ENCODE results near the gene DCLRE1C.
"Not testable (repeated sequence)": the region's sequence is repeated elsewhere in the genome, so short reads cannot be mapped to it uniquely, and the experiment has no call there.

Gene DCLRE1C

GRCh38 chr10:14916600-14916999 lies 37.3 kb downstream of the DCLRE1C start:
- no peak overlapping the region for H3K4me3 ChIP-seq (ENCODE audit: low read length)
- DNase-seq (ENCODE audit: low read depth) = no peak
- no peak for TF ChIP-seq CTCF (conservative IDR thresholded peaks at IDR 0.05; ENCODE audit: low read length)

DNA sequence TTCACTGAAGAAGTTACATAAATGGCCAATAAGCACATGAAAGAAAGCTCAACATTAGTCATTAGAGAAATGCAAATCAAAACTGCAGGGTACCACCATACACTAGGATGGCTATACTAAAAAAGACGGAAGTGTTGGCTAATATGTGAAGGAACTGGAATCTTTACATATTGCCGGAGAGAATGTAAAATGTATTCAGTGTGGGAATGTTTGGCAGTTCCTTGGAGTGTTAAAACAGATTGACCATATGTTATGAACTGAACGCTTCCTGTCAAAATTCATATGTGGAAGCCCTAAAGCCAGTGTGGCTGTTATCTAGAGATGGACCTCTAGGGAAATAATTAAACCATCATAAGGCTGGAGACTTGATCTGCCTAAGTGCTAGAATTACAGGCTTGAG lies 42.1 kb downstream of the DCLRE1C start:
- TF ChIP-seq CTCF (conservative IDR thresholded peaks at IDR 0.05; ENCODE audit: low read length) = no peak
- H3K4me3 ChIP-seq (ENCODE audit: low read length) = no peak overlapping the region

DNA sequence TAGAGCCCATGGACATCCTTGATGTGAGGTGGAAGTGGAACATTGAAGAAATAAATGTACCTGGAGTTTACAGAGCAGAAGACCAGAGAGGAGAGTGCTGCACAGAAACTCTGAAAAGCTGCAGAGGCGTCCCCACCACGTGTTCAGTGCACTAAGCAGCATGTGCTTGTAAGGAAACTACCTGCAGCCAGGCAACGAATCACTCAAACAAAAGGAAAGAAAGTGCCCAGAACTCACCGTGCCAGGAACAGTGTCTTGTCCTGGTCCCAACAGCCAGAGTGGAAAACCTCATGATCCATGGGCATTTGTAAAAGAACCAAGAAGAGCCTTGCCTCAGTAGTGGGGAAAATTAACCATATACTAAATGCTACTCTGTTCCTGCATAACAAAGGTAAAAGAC lies 42.9 kb downstream of the DCLRE1C start:
- H3K4me3 ChIP-seq (ENCODE audit: low read length) = no peak overlapping the region
- TF ChIP-seq CTCF (conservative IDR thresholded peaks at IDR 0.05; ENCODE audit: low read length) = no peak
- no peak for DNase-seq (ENCODE audit: low read depth)

More for the DNA sequence above, 42.1 kb downstream of the DCLRE1C start:
- DNase-seq (ENCODE audit: low read depth) = no peak

GRCh38 chr10:14909101-14909500 lies 44.8 kb downstream of the DCLRE1C start:
- H3K4me3 ChIP-seq (ENCODE audit: low read length) = no peak overlapping the region
- no peak for DNase-seq (ENCODE audit: low read depth)
- TF ChIP-seq CTCF (conservative IDR thresholded peaks at IDR 0.05; ENCODE audit: low read length) = no peak

DNA sequence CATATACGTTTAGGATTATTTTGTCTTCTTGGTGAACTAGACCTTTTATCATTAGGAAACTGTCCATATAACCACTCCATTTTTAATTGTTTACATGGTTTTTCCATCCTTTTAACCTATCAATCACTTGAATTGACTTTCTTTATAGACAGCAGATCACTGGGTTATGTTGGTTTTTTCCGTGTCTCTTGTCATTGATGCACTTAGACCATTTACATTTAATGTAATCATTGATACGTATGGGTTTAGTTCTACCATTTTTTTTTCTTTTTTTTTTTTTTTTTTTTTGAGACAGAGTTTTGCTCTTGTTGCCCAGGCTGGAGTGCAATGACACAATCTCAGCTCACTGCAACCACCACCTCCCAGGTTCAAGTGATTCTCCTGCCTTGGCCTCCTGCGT lies 46.3 kb downstream of the DCLRE1C start:
- not testable (repeated sequence) for DNase-seq (ENCODE audit: low read depth); H3K4me3 ChIP-seq (ENCODE audit: low read length)

DNA sequence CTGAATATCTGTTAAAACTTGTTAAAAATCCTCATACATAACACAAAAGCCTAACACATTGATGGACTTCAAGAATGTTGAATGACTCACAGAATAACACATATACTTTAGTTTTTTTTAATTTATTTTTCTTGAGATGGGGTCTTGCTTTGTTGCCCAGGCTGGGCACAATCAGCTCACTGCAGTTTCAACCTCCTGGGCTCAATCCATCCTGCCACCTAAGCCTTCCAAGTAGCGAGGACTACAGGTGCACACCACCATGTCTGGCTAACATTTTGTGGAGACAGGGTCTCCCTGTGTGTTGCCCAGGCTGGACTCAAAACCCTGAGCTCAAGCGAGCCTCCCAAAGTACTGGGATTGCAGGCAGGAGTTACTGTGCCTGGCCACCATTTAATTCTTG lies 47.1 kb downstream of the DCLRE1C start:
- TF ChIP-seq CTCF (conservative IDR thresholded peaks at IDR 0.05; ENCODE audit: low read length) = no peak
- no peak for DNase-seq (ENCODE audit: low read depth)
- H3K4me3 ChIP-seq (ENCODE audit: low read length) = no peak overlapping the region

DNA sequence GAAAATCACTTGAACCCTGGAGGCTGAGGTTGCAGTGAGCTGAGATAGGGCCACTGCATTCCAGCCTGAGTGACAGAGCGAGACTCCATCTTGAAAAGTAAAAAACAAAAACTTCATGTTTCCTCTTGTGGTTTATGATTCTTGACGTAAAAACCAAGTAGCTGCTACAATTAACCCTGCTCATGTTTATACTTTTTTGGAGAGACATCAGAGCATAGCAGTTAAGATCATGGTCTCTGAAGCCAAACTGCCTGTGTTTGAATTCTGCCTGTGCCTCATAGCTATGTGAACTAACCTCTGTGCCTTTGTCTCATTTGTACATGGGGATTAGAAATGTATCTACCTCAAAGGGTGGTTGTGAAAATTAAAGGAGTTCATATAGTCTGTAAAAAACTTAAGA lies 48.0 kb downstream of the DCLRE1C start:
- TF ChIP-seq CTCF (conservative IDR thresholded peaks at IDR 0.05; ENCODE audit: low read length) = no peak
- DNase-seq (ENCODE audit: low read depth) = no peak
- H3K4me3 ChIP-seq (ENCODE audit: low read length) = no peak overlapping the region

GRCh38 chr10:14904864-14905263 lies 49.0 kb downstream of the DCLRE1C start:
- DNase-seq (ENCODE audit: low read depth) = no peak
- no peak overlapping the region for H3K4me3 ChIP-seq (ENCODE audit: low read length)
- no peak for TF ChIP-seq CTCF (conservative IDR thresholded peaks at IDR 0.05; ENCODE audit: low read length)
